NCI-H2029 treated with DMSO at 0.1 percent for 48 hours (cell line): ENCODE measurements around the gene KCNQ5.

Source experiments
- DNase-seq: peaks from one replicate; lab custom pipeline; 2025; lab: John Stamatoyannopoulos, UW

KCNQ5 gene

DNA sequence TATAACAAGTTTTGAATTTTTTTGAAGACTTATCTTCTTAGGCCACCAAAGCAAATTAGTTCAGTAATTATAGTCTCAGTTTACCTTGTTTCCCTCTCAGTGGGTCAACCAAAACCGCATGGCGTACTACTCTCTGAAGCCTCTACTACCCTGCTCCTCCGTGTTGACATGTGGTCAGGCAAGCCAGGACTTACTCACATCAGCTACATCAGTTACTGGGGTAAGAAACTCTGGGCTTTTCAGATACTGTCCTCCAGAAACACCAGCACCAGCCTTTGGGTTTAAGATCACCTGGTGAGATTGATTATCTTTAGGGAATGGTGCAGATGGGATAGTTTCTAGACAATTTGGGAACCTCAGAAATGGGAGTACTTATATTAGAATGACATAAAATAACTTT lies 55.1 kb downstream of the KCNQ5 start:
- DNase-seq: no peak

DNA sequence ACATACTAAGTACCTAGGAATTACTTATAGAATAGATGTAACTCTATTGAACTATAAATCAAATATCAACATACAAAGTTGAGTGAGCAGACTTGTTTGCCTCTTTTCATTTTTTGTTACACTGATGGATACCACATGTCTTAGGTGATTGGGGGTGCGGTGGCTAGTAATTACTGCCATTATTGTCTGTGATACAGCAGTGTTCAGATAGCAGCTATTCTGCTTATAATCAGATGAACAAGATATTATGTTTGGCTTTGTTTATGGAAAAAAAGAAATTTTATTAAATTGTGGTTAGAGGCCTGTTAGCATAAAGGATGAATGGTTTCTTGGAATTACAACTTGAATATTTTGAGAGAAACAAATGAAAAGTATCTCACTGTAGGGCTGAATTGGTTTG lies 55.9 kb downstream of the KCNQ5 start:
- DNase-seq: no peak

GRCh38 chr6:72683797-72684196 lies 61.9 kb downstream of the KCNQ5 start:
- DNase-seq: no peak

GRCh38 chr6:72689107-72689954 lies 67.5 kb downstream of the KCNQ5 start:
- no peak for DNase-seq

GRCh38 chr6:72691249-72691648 lies 69.4 kb downstream of the KCNQ5 start:
- no peak for DNase-seq

DNA sequence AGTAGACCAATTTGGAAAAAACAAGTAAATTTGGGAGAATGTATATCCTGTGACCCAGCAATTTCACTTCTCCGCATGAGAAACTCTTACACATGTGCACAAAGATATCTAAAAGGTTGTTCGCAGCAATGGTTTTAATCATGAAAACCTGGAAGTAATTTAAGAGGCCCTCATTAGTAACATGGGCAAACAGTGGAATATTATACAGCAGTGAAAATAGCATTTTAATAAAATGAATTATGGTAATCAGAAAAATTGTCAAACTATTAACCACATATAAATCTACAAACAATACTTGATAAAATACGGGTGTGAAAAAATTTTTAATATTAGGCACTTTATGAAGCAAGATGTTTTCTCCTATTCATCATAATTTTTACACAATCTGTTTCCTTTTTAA lies 74.2 kb downstream of the KCNQ5 start:
- no peak for DNase-seq

DNA sequence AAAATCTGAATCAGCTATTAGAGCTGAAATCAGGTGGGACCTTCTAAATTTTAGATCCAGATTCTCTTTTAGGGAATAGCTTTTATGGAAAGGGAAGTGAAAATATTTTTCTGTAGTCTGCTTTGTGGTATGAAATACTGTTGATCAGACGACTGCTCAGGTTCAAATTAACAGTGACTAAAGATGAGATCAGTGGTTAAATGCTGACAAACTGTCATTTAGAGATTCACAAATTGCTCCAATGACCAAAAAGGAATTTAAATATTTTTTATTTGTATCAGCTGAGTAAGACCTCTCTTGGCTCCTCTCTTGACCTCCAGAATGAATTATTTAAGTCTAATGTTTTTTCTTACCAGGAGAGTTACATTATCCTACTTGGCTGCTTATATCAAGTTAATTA lies 77.3 kb downstream of the KCNQ5 start:
- DNase-seq: no peak

DNA sequence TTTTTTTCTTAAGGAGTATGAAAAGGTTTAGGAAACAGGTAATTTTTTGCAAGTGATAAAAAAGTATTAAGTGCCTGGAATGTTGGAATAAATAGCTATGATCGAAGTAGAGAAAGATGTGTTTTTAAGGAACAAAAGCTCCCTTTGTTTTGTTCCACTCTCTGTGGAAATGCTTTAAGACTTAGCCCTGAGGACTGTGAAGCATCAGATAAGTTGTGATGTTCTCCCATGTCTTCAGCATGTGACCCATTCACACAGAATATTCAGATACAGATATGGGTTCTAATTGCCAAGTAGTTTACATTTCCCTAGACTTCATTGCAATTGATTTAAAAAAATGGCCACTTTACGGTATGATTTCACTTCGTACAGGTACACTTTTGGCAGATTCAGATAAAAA lies 80.6 kb downstream of the KCNQ5 start:
- DNase-seq: no peak

- no peak for DNase-seq
Measured at GRCh38 chr6:72703093-72703492, 81.2 kb downstream of the KCNQ5 start.

DNA sequence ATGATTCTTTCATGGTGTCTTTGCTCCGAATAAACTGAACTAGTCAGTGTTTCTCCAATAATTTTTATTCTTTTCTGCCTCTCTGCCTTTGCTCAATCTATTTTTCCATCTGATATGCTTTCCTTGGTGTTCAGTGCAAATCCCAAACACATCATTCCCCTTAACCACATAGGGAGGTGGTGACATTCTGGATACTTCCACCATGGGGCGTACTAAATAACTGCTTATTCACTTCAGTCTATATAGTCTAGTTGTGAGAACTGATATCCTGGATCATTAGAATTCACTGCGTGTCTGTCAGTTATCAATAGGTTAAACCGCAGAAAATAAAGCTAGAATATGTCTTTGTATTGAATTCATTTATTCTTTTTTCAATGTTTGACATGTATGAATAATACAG lies 83.1 kb downstream of the KCNQ5 start:
- DNase-seq: no peak

DNA sequence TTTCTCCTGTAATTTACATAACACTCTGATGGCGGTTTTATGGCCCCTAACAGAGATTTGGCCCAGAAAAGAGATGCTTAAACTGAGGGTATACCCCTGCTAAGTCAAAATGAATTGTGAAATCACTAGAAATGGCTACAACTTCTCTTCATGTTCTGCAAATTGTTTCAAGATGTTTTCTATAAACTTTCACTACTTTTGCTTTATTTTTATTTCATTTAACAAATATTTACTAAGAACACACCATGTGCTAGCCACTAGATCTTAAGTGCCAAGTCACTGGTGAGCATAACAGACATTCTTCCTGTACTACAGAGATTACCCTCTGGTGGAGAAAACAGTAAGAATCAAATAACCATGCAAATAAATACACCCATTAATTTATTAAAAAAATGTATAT lies 87.6 kb downstream of the KCNQ5 start:
- no peak for DNase-seq

- no peak for DNase-seq
Measured at GRCh38 chr6:72711731-72712130, 89.9 kb downstream of the KCNQ5 start.

DNA sequence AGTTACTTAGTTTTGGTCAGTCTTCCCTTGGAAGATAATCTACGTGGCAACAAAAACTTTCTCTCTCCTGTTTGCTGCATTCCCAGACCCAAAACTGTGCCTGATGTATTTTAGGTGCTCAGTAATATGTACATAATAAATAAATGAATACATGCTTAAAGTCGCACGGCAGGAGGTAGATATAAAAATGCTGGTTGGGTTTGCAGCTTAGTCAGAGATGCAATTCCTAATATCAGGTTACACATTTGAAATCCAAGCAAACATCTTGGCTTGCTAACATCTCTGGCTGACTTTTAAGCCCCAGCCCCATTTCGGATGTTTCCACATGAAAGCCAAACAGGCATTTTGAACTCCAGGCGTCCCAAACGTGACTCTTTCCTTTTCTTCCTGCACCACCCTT lies 91.0 kb downstream of the KCNQ5 start:
- no peak for DNase-seq

- DNase-seq: no peak
Measured at GRCh38 chr6:72715119-72715518, 93.3 kb downstream of the KCNQ5 start.

GRCh38 chr6:72716916-72717315 lies 95.1 kb downstream of the KCNQ5 start:
- no peak for DNase-seq

GRCh38 chr6:72720464-72720863 lies 98.6 kb downstream of the KCNQ5 start:
- no peak for DNase-seq

DNA sequence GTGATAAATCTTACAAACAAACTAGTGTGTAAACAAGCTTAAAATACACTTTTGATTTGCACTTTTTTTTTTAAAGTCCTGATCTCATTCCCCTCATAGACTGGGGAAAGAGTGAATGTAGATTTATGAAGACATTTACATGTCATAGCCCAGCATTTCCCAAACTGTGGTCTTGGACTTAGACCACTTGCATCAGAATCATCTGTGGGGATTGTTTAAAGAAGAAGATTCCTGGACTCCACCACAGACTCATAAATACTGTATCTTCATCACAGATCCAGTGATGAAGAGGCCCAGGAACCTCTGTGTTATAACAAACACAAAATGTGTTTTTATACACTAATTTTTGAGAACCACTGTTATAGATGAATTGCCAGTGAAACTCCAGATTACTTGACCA lies 99.5 kb downstream of the KCNQ5 start:
- no peak for DNase-seq

DNA sequence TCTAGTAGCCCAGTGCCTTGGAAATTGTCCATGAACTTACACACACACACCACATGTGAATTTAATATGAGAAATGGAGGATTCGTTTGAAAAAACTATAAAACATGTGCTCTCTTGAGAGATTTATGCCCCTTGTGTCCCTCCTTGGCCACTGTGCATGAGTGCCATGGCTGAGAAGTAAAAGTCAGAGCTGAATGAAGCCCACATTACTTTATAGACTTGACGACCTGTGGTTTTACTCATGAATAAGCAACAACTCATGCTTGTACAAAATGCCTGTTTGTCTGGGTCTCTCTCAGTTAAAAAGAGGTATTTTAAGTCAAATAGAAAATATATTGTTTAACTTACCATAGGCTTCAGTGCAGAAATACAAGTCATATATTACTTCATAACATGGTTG lies 102.7 kb downstream of the KCNQ5 start:
- DNase-seq: no peak

GRCh38 chr6:72728706-72729343 lies 107.0 kb downstream of the KCNQ5 start:
- DNase-seq: no peak

- no peak for DNase-seq
Measured at GRCh38 chr6:72733045-72733444, 111.2 kb downstream of the KCNQ5 start.

- DNase-seq: no peak
Measured at GRCh38 chr6:72738091-72738490, 116.2 kb downstream of the KCNQ5 start.

GRCh38 chr6:72739368-72739779 lies 117.5 kb downstream of the KCNQ5 start:
- no peak for DNase-seq

DNA sequence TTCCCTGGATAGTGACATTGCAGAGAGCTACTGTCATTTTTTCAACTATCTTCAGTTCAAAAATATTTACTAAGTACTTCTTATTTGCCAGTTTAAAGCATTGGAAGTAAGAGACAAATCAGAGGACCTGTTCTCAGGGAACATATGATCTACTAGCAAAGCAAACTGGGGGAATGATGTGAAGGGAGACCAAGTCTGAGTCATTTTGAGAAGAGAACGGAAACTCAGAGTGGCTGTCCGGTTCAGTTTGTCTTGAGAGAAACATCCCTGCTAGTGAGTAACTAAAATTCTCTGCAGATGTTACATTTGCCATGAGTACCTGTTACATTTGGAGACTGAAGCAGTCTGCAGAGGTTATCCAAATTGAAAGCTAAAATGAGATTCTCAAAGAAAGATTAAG lies 118.3 kb downstream of the KCNQ5 start:
- DNase-seq: no peak

- DNase-seq: no peak
Measured at GRCh38 chr6:72741083-72741482, 119.2 kb downstream of the KCNQ5 start.
